ENCODE data around the gene ING5. TPM values are rescaled to one million over a fixed set of nuclear protein-coding genes. Genes with fewer than 3 reads are reported as not detected.

The ING5 gene
- total RNA-seq, 1 experiment from 2014 or later: 35.1 TPM

DNA sequence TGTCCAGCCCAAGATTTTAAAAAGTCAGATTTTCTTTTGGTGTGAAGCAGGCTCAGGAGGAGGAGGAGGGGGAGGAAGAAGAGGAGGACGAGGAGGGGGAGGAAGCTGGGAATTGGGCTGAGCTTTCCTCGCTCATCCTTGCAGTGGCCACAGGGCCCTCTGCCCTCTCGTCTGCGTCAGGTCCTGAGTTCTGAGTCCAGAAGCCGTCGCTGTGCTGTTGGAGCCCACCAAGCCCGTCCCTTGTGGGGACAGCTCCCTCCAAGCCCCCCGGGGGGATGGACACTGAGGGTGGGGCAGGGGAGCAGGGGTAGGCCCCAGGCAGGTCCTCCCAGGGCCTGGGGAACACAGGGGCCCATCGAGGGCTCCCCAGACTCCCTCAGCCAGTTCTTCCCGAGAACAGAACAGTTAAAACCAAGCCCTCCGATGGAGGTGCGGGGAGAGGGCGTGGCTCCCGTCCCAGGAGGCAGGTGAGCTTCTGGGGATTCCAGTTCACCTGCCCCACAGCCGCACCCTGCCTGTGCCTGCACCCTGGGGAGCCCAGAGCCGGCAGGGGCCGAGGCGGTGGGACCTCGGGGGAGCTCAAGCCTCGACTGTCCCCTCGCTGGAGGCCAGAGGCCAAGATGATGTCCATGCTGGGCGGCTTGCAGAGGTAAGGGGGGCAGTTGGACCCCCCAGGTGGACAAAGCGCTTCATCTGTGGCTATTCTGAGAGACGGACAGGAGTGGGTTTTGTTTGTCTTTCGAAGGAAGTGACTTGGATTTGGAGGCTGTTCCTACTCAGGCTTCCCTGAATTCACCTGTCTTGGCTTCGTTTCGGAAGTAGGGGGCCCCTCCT lies 74.7 kb downstream of the ING5 start, which contains the start of gene GAL3ST2:
Gene GAL3ST2, plus strand, starts transcription at position 487 of the 834 bp plus-strand sequence. Its CDS starts 134 bp downstream, at position 621.
- intact Hi-C loops (cut with micrococcal nuclease; ENCODE audit: unreplicated experiment): no loop called here
- DNase-seq: no peak
- peaks cover 9% of the 10 kb centered on the region for H3K4me1 Mint-ChIP-seq (ENCODE audit: low read depth, unreplicated experiment)
- no peak within 1 kb of the TSS for H3K27ac Mint-ChIP-seq (ENCODE audit: unreplicated experiment)
- TF ChIP-seq, protein P1, sequence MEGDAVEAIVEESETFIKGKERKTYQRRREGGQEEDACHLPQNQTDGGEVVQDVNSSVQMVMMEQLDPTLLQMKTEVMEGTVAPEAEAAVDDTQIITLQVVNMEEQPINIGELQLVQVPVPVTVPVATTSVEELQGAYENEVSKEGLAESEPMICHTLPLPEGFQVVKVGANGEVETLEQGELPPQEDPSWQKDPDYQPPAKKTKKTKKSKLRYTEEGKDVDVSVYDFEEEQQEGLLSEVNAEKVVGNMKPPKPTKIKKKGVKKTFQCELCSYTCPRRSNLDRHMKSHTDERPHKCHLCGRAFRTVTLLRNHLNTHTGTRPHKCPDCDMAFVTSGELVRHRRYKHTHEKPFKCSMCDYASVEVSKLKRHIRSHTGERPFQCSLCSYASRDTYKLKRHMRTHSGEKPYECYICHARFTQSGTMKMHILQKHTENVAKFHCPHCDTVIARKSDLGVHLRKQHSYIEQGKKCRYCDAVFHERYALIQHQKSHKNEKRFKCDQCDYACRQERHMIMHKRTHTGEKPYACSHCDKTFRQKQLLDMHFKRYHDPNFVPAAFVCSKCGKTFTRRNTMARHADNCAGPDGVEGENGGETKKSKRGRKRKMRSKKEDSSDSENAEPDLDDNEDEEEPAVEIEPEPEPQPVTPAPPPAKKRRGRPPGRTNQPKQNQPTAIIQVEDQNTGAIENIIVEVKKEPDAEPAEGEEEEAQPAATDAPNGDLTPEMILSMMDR (IDR thresholded peaks at IDR 0.05; ENCODE audit: unreplicated experiment): no peak
- H3K36me3 Mint-ChIP-seq (ENCODE audit: insufficient read depth, unreplicated experiment): peaks cover 12% of the 10 kb centered on the region
- no TSS peak for BruUV-seq (replicated peaks)
- no peak within 1 kb of the TSS for H3K4me3 Mint-ChIP-seq (ENCODE audit: low read depth, unreplicated experiment)
- no peaks in the 10 kb centered on the region for H3K27me3 Mint-ChIP-seq (ENCODE audit: unreplicated experiment)
- CTCF ChIA-PET: no interaction called here
- H3K9me3 Mint-ChIP-seq (ENCODE audit: low read depth, unreplicated experiment): no peaks in the 10 kb centered on the region

DNA sequence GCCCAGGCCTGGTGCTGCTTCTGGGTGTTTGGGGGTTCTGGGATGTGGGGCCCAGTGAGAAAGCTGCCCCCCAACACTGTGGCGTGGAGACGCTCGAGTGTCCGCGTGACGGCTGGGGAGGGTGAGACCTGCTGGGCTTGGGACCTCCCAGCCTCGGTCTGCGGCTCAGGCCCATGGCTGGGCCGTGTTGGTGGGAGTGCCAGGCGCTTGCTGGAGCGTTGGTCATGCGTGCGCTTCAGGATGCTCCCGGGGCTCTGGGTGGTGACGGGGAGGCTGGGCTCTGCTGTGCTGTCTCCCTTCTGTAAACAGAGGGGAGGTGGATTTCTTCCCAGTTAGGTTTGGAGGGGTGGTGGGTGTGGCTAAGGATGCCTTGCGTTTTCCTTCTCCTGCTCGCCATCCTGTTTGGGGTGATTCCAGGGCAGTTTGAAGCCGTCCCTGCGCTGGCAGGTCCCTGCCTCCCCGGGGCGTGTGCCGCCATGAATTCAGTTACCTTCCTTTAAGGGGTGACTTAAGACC lies 75.4 kb downstream of the ING5 start:
- BruUV-seq (replicated peaks): no TSS peak

DNA sequence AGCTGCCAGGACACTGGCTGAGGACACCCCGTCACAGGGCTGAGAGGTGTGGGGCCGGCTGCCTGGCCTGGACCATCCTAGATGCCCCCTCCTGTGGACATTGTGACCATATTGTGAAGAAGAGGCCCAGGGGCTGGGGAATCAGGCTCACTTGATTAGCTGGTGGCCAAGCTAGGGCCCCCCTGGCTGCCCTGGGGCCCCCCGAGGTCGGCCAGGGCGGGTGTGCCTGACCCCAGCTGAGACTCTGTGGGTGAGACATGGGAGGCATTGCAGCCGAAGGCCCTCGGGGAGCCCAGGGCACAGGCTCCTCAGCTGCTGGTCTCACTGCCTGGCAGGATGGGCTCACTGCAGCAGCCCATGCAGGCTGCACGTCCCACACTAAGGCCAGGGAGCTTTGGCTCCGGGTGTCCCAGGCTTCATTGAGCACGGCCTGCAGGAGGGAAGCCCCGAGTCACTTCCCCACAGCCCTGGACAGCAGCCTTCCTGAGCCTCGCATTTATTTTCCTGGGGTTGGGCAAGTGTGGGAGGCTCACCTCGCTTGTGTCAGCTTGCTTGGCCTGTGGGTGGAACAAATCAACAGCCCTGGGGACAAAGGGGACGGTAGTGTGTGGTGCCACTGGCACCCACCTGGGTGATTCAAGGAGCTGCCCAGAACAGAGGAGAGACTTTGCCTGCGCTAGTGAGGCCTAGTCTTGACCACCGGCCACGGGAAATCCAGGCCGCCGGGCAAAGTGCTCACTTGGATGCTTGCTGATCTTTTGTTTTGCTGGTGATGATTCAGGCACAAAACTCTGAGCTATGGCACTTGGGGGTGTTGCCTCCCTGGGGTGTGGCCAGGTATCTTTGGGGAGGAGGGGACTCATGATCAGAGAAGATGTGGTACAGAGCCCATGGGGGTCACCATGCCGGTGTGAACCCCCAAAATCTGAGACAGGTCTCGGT lies 76.1 kb downstream of the ING5 start:
- no peaks in the 10 kb centered on the region for H3K9me3 Mint-ChIP-seq (ENCODE audit: low read depth, unreplicated experiment)
- CTCF ChIA-PET: interaction anchor here (0.6 kb wide), 1 partner anchor 80 kb away, joined by 5 read pairs; no protein-coding TSS in a partner anchor
- TF ChIP-seq, protein P1 (IDR thresholded peaks at IDR 0.05; ENCODE audit: unreplicated experiment): no peak
- peaks cover 9% of the 10 kb centered on the region for H3K4me1 Mint-ChIP-seq (ENCODE audit: low read depth, unreplicated experiment)
- no peaks in the 10 kb centered on the region for H3K27me3 Mint-ChIP-seq (ENCODE audit: unreplicated experiment)
- H3K27ac Mint-ChIP-seq (ENCODE audit: unreplicated experiment): no peak overlapping the region
- intact Hi-C loops (cut with micrococcal nuclease; ENCODE audit: unreplicated experiment): no loop called here
- no TSS peak for BruUV-seq (replicated peaks)
- peaks cover 7% of the 10 kb centered on the region for H3K36me3 Mint-ChIP-seq (ENCODE audit: insufficient read depth, unreplicated experiment)
- no peak for DNase-seq
- no peak overlapping the region for H3K4me3 Mint-ChIP-seq (ENCODE audit: low read depth, unreplicated experiment)

More for the DNA sequence above, 75.4 kb downstream of the ING5 start:
- intact Hi-C loops (cut with micrococcal nuclease; ENCODE audit: unreplicated experiment): no loop called here
- no peak for DNase-seq
- Mint-ChIP-seq H3K4me1 (ENCODE audit: low read depth, unreplicated experiment) (peaks cover 9% of the 10 kb centered on the region), H3K27ac (ENCODE audit: unreplicated experiment) (no peak overlapping the region), H3K27me3 (ENCODE audit: unreplicated experiment) (no peaks in the 10 kb centered on the region), H3K9me3 (ENCODE audit: low read depth, unreplicated experiment) (no peaks in the 10 kb centered on the region), H3K36me3 (ENCODE audit: insufficient read depth, unreplicated experiment) (peaks cover 7% of the 10 kb centered on the region), H3K4me3 (ENCODE audit: low read depth, unreplicated experiment) (no peak overlapping the region)
- CTCF ChIA-PET: interaction anchor here (0.6 kb wide), 1 partner anchor 80 kb away, joined by 5 read pairs; no protein-coding TSS in a partner anchor
- TF ChIP-seq, protein P1 (IDR thresholded peaks at IDR 0.05; ENCODE audit: unreplicated experiment): no peak

Other genes starting within 250 kb of the ING5 start
- gene STK25, start 193.5 kb upstream of the ING5 start, total RNA-seq (2022): 149 and 159 TPM in 2 replicates
- gene BOK, start 143.3 kb upstream of the ING5 start, total RNA-seq (2022): 30.1 and 35.0 TPM in 2 replicates
- 53.6 and 57.5 TPM in 2 replicates for gene THAP4, start 64.9 kb upstream of the ING5 start, total RNA-seq (2022)
- gene ATG4B, start 64.3 kb upstream of the ING5 start, total RNA-seq (2022): 93.0 and 95.3 TPM in 2 replicates
- gene DTYMK, start 15.2 kb upstream of the ING5 start, total RNA-seq (2022): 67.6 and 80.7 TPM in 2 replicates
- gene D2HGDH, start 32.6 kb downstream of the ING5 start, total RNA-seq (2022): 51.1 and 53.3 TPM in 2 replicates
- 0.27 TPM in 1 of 2 replicates, not detected in the other for gene GAL3ST2, start 74.8 kb downstream of the ING5 start, total RNA-seq (2022)
- gene NEU4, start 107.2 kb downstream of the ING5 start, total RNA-seq (2022): 0.14 and 0.37 TPM in 2 replicates
- gene PDCD1, start 156.9 kb downstream of the ING5 start, total RNA-seq (2022): not detected in 2 replicates
- not detected in 2 replicates for gene RTP5, start 167.7 kb downstream of the ING5 start, total RNA-seq (2022)

Data from Calu3 (cell line).